NCI-H446 (cell line): ENCODE measurements around the gene STXBP6.

ENCODE experiments used
- DNase-seq, 2 experiments: peaks; one replicate each; lab custom pipeline; 2025; lab: John Stamatoyannopoulos, UW

The STXBP6 gene

GRCh38 chr14:24831677-24832076 lies 218.3 kb downstream of the STXBP6 start:
- no peak for DNase-seq

- no peak for DNase-seq
These were observed 220.1 kb downstream of the STXBP6 start for GRCh38 chr14:24829862-24830261.

DNA sequence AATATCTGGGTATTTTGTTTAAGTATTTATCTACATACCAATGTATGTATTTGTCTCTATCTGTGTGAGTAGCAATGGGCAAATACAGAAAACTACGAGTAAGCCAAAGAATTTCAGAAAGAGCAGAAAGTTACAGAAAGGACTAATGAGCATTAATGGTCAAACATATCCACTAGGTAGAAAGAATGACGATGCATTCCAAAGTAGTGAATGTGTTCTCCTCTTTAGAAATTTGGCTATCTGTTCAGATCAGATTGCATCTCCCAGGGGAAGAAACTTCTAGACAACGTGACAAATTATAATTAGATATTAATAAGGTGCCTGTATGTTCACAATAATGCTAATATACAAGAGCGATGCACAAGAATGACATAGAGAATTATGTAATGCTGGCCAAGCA lies 221.5 kb downstream of the STXBP6 start:
- DNase-seq = no peak

- DNase-seq = no peak
These were observed 223.6 kb downstream of the STXBP6 start for GRCh38 chr14:24826390-24826789.

DNA sequence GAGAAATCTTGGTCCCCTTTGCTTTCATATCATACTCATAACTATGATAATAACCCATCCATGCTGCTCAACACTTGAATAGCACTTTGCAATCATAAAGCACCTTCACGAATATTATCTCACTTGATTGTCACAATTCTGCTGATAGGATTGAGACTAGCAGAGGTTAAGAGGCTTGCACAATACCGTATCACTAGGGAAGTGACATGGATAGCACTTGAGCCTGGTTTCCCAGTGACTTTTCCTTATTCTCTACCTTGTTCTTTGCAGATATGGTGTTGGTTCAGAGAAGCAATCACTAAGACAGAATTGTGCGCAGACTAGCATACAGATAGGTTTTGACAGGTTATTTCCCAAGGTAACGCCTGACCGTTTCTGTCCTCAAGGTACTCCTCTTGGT lies 229.3 kb downstream of the STXBP6 start:
- DNase-seq = no peak

GRCh38 chr14:24818823-24819341 lies 231.1 kb downstream of the STXBP6 start:
- DNase-seq = no peak

GRCh38 chr14:24818058-24818822 lies 231.7 kb downstream of the STXBP6 start:
- DNase-seq = no peak

- no peak for DNase-seq
These were observed 232.5 kb downstream of the STXBP6 start for GRCh38 chr14:24817212-24818057.

DNA sequence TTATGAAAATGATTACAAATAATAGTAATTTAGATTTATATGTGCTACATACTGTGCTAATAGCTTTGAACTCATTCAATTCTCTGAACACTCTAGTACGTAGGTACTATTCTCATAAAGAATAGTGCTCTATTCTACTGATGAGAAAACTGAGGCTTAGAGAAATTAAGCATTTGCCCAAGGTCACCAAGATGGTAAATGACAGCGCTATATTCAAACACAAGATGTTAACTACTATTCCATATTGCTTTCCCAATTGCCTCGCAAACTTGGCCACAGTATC lies 233.1 kb downstream of the STXBP6 start:
- peak in 1 of 2 experiments; percentile 20 for DNase-seq

DNA sequence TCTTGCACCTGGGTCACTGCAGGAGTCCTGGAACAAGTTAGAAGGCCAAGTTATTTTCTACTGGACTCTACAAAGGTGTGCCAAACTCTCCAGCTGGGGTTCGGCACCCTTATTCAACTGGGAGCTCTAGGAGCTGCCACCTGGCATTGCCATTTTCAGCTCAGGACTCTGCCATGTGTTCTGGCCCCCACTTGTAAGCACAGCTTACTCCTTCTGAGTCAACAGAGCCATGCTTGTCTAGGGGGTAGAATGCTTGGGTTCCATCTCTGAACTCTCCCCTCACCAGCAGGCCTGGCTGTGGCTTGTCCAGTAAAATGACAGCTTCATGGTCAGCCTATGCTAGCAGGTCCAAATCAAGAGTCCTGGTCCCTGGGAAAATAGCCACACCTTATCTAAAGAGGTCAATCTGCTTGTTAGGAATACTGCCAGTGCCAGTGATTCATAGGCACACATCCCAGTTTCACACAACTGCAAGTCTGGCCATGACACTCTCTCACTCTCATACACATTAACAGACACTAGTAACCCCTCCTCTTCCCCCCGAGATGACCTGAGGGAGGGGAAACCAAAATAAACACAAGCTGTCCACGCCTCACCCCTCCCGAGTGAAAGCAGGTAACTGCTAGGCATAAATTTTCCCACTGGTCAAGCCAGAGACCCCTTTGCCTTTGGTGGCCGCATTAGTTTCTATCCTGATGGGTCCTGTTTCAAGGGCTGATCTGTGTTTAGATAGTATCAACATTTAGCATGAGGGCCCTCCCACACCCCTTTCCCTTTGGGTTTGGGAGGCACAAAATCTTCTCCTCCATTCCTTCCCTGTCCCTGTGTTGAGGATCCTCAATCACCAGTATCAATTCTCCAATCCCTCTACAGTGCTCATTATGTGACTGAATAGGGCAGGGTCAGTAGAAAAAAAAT lies 233.7 kb downstream of the STXBP6 start:
- no peak for DNase-seq

GRCh38 chr14:24815543-24815942 lies 234.4 kb downstream of the STXBP6 start:
- no peak for DNase-seq

DNA sequence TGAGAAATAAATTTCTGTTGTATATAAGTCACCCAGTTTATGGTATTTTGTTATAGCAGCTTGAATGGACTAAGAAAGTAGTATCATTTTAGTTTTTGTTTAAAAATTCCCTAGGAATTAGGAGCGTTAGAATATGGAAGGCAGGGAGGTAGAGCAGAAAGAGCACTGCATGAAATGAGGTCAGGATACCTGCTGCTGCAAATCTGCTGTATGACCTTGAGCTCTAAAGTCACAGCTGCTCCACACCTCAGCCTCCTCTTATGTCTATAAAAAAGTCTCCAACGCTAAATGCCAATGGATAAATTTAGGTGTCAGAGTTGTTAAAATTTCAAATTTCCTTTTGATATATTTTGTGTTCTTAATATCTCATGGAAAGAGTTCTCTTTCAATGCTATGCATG lies 235.0 kb downstream of the STXBP6 start:
- no peak for DNase-seq

DNA sequence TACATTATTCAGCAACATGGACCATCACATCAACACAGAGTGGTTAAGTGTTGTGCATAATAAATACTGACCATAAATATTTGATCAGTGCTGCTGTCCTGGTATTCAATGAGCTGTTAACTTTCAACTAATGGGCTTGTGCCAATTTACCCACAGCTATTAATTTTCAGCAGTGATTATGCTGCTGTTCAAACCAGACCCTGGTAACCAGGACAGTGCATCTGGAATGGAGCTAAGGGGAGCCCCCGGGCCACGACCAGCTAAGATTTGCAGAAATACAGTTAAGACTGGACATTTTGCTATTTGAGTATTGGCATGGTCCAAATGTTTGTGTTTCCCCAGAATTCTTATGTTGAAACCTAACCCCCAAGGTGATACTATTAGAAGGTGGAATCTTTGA lies 235.6 kb downstream of the STXBP6 start:
- DNase-seq = no peak

- DNase-seq = no peak
These were observed 236.1 kb downstream of the STXBP6 start for GRCh38 chr14:24813819-24814259.

- DNase-seq = no peak
These were observed 236.7 kb downstream of the STXBP6 start for GRCh38 chr14:24813089-24813815.

GRCh38 chr14:24809135-24809534 lies 240.8 kb downstream of the STXBP6 start:
- DNase-seq = no peak

- DNase-seq = no peak
These were observed 241.5 kb downstream of the STXBP6 start for GRCh38 chr14:24808412-24808811.

DNA sequence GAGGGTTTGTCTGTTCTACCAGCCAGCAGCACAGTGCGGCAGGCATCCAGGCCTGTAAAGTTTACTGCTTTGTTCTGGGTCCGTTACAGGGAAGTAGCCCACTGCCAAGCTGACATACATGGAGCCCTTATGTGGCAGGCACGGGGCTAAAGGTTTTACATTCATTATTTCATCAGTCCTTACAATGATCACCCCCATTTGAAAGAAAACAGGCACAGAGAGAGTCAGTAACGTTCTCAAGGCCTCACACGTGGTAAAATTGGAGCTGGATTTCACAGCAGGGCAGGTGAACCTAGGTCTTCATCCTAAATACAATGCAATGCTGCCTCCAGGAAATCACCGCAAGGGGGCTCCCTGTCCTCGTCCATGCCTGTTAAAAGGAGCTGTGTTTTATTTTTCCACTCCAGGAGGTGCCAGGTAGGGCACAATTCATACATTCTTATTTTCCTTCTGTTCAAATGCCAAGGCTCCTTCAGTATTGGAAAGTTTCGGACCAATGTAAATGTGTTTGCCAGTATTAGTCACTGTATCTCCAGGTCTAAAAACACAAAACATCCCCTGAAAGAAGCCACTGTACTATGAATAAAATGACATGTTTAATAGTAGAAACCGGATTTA lies 243.8 kb downstream of the STXBP6 start:
- peak in 1 of 2 experiments; percentile 44 for DNase-seq

DNA sequence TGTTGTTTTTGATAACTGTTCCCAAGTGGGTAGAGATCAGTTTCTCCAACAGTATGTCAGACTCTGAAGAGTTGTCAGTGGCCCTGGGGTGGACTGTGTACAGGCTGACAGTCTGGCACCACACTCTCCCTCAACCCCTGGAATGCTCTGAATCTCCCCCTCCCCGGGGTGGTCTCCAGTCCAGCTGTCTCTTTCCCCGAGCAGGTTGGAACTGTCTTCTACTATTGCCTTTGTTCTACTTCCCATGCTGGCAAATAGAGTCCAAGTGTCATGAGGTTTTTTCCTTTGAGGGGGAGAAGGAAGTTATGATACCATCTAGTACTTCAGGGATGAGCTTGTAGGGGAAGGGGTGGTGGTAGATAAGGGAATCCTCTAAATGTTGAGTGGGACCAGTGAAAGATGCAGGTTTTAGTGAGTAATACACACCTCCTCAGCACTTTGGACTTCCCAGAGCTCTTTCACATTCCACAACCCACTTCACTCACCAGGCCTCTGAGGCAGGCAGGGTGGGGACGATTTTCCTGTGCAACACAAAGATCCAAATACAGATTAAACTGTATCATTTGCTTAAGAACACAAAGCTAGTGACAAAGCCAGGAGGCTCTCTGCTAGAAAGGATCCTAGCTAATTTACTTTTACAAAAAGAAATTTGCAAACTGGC lies 245.3 kb downstream of the STXBP6 start:
- DNase-seq = no peak

DNA sequence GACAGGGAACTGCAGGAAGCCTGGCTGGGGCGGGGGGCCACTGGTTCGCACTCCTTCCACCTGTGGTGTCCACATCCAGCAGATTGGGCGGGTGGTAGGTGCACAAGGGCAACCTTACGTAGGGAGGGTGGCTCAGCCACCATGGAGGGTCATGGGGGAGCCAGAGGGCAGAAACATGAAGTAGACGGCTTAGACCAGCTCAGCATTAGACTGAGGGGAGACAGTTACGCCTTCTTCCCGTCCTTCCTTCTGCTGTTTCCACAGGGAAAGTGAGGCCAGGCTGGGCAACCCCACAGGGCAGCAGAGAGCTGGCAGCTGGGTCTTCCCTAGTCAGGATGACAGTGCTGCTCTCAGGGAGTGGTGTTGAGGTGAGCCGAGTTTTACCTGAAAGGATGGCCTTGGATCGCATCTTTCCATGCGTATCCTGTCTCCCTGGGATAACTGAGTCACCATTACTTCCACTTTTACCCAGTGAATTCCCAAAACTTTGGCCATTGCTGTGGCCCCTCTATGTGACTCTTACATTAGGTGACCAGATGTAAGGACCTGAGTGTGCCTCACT lies 245.9 kb downstream of the STXBP6 start:
- no peak for DNase-seq
